ENCODE measurements around the gene LRR1. TPM values are rescaled to one million over a fixed set of nuclear protein-coding genes. Genes with fewer than 3 reads are reported as not detected.

LRR1 gene
- 10 to 100 TPM in 5 of 10 donors, 1 to 10 TPM in 5; 5.7 to 11.8 (median 9.7) TPM for polyA plus RNA-seq (ENCODE audit: insufficient read length in 10 of 10)
- long read RNA-seq, donor 1, partial matches to known transcripts = 0 of 3 reads
- long read RNA-seq, donor 1, other reads (novel, unspliced or antisense) = 0 of 3 reads
- long read RNA-seq, donor 2, partial matches to known transcripts = 13 of 13 reads
- long read RNA-seq, donor 2, other reads (novel, unspliced or antisense) = 0 of 13 reads
- long read RNA-seq, donor 3 = 0 reads
- long read RNA-seq, donor 4, partial matches to known transcripts = 0 of 2 reads
- long read RNA-seq, donor 4, other reads (novel, unspliced or antisense) = 0 of 2 reads
- long read RNA-seq, donor 5, partial matches to known transcripts = 0 of 3 reads
- long read RNA-seq, donor 5, other reads (novel, unspliced or antisense) = 0 of 3 reads
- long read RNA-seq, donor 6, partial matches to known transcripts = 12 of 20 reads
- long read RNA-seq, donor 6, other reads (novel, unspliced or antisense) = 5 of 20 reads
- long read RNA-seq, donor 7, partial matches to known transcripts = 0 of 1 reads
- long read RNA-seq, donor 7, other reads (novel, unspliced or antisense) = 0 of 1 reads
- long read RNA-seq, donor 8, partial matches to known transcripts = 0 of 3 reads
- long read RNA-seq, donor 8, other reads (novel, unspliced or antisense) = 0 of 3 reads
- long read RNA-seq, donor 9 = 0 reads

GRCh38 chr14:49598485-49599300, at the start of gene LRR1:
Gene LRR1 (plus strand): TSS chr14:49598940. CDS start chr14:49599021, 81 bp downstream.
- DNase-seq = peak; percentile 79 to 96 (median 89)

GRCh38 chr14:49549446-49549845, 49.3 kb upstream of the LRR1 start:
- no peak for DNase-seq

- DNase-seq = no peak
Observed at GRCh38 chr14:49549881-49550280, 48.9 kb upstream of the LRR1 start.

GRCh38 chr14:49550286-49551184, 48.2 kb upstream of the LRR1 start:
- DNase-seq = no peak

GRCh38 chr14:49551569-49551968, 47.2 kb upstream of the LRR1 start:
- DNase-seq = no peak

GRCh38 chr14:49553106-49553505, 45.6 kb upstream of the LRR1 start:
- no peak for DNase-seq

GRCh38 chr14:49553892-49554291, 44.8 kb upstream of the LRR1 start:
- no peak for DNase-seq

- no peak for DNase-seq
Observed at GRCh38 chr14:49559979-49560768, 38.6 kb upstream of the LRR1 start.

- no peak for DNase-seq
Observed at GRCh38 chr14:49566714-49567113, 32.0 kb upstream of the LRR1 start.

- DNase-seq = no peak
Observed at GRCh38 chr14:49569281-49569680, 29.5 kb upstream of the LRR1 start.

- DNase-seq = no peak
Observed at GRCh38 chr14:49574038-49574437, 24.7 kb upstream of the LRR1 start.

- no peak for DNase-seq
Observed at GRCh38 chr14:49578141-49578540, 20.6 kb upstream of the LRR1 start.

GRCh38 chr14:49579841-49580240, 18.9 kb upstream of the LRR1 start:
- no peak for DNase-seq

GRCh38 chr14:49581209-49582112, 17.3 kb upstream of the LRR1 start:
- DNase-seq = no peak

GRCh38 chr14:49582113-49582977, 16.4 kb upstream of the LRR1 start:
- no peak for DNase-seq

- DNase-seq = no peak
Observed at GRCh38 chr14:49583629-49584028, 15.1 kb upstream of the LRR1 start.

GRCh38 chr14:49584058-49584457, 14.7 kb upstream of the LRR1 start:
- no peak for DNase-seq

GRCh38 chr14:49584981-49585640, 13.6 kb upstream of the LRR1 start:
- DNase-seq = peak in 1 of 3 donors; percentile 31

Measured in muscle of back (tissue), 13 donors.